A673 (cell line): ENCODE data around the gene GLRX3. TPM values are rescaled to one million over a fixed set of nuclear protein-coding genes. Genes with fewer than 3 reads are reported as not detected.

Experiments used
- BruUV-seq: library from RNA; stranded (reverse); fragments of 400-500 nt; replicated peaks from 2 replicates; lab custom pipeline; 2021; lab: Mats Ljungman, UMichigan
- CTCF ChIA-PET: fragments of 300-600 bp; sonication (Branson Sonifier 250); formaldehyde crosslinking; loops from one replicate; lab custom pipeline; 2022; ENCODE audit warnings: antibody characterized with exemption; lab: Charles Lee
- POLR2A ChIA-PET: fragments of 300-600 bp; sonication (Branson Sonifier 250); formaldehyde crosslinking; loops from one replicate; lab custom pipeline; 2022; ENCODE audit warnings: antibody characterized with exemption; ENCODE audit not compliant: low non-redundant PET; lab: Charles Lee
- DNase-seq: peaks from one replicate; pipeline ENCODE4 v3.0.0-alpha.2; 2015; ENCODE audit warnings: low spot score
- H3K27ac ChIP-seq: fragments of 200-600 bp; sonication (generic); 2 replicates; pipeline ENCODE4 v1.5.1; 2016; ENCODE audit warnings: mixed run types, low read depth, mild to moderate bottlenecking, mixed read lengths, antibody characterized with exemption, low read length; ENCODE audit not compliant: poor library complexity, severe bottlenecking
- H3K27me3 ChIP-seq: fragments of 200-600 bp; sonication (generic); replicated peaks from 2 replicates; pipeline ENCODE4 v1.6.1; 2017; ENCODE audit warnings: mixed run types, low read depth, mild to moderate bottlenecking, mixed read lengths, antibody characterized with exemption, low read length; ENCODE audit not compliant: insufficient read depth, poor library complexity
- H3K36me3 ChIP-seq: fragments of 200-600 bp; sonication (generic); 2 replicates; pipeline ENCODE4 v1.6.1; 2016; ENCODE audit warnings: mixed run types, mild to moderate bottlenecking, mixed read lengths, antibody characterized with exemption, low read length; ENCODE audit not compliant: insufficient read depth, poor library complexity, severe bottlenecking
- H3K4me1 ChIP-seq: fragments of 200-600 bp; sonication (generic); 2 replicates; pipeline ENCODE4 v1.6.1; 2017; ENCODE audit warnings: mixed run types, mild to moderate bottlenecking, mixed read lengths, antibody characterized with exemption, low read length; ENCODE audit not compliant: insufficient read depth, poor library complexity, severe bottlenecking
- H3K4me3 ChIP-seq: fragments of 200-600 bp; sonication (generic); 2 replicates; pipeline ENCODE4 v1.5.1; 2016; ENCODE audit warnings: low read depth, mixed run types, mild to moderate bottlenecking, mixed read lengths, low read length; ENCODE audit not compliant: poor library complexity, severe bottlenecking
- H3K9me3 ChIP-seq: fragments of 200-600 bp; sonication (generic); 2 replicates; pipeline ENCODE4 v1.6.1; 2016; ENCODE audit warnings: mixed run types, low read depth, mild to moderate bottlenecking, mixed read lengths, antibody characterized with exemption, low read length; ENCODE audit not compliant: poor library complexity, severe bottlenecking
- EZH2 ChIP-seq: fragments of 200-600 bp; sonication (generic); IDR thresholded peaks from 2 replicates; pipeline ENCODE4 v1.6.1; 2017; ENCODE audit warnings: borderline replicate concordance, low read depth, mild to moderate bottlenecking, mixed read lengths, antibody characterized with exemption, low read length; ENCODE audit not compliant: poor library complexity, severe bottlenecking
- intact Hi-C: fragments of 100-400 bp; cut with micrococcal nuclease; formaldehyde crosslinking; loops from one replicate; pipeline ENCODE4 v1.10.0; 2022; ENCODE audit not compliant: unreplicated experiment
- total RNA-seq: library from RNA; stranded (reverse); gene quantifications from 2 replicates; pipeline ENCODE4 v1.2.3, GENCODE V29; 2021
- TF ChIP-seq, protein P1 (sequence below): fragments of 300-800, 200-600 bp; sonication (generic); conservative IDR thresholded peaks from 2 replicates; pipeline ENCODE4 v1.5.1; 2017; ENCODE audit warnings: low read depth, mild to moderate bottlenecking, antibody characterized with exemption, low read length, moderate library complexity, mixed read lengths

GLRX3 gene
- total RNA-seq, 1 experiment from 2014 or later = 197 TPM

DNA sequence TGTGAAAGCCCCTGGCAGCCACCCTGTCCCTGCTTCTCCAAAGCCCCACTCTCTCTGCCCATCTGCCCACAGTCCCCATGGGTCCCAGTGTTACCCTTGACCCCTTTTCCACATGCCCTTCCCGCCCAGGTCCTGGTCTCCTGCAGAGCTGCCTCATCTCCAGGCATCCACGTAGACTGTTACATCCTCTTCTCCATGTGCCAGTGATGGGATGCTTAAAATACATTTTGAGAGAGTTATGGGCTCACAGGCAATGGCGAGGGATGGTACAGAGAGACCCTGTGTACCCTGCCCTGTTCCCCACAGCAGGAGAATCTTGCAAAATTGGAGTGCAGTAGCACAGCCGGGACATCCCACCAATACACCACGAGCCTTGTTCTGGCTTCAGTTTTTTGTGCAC lies 56.8 kb downstream of the GLRX3 start:
- no peak for DNase-seq
- Histone ChIP-seq H3K4me1 (no peaks in the 10 kb centered on the region), H3K27ac (no peak overlapping the region), H3K9me3 (no peaks in the 10 kb centered on the region), H3K4me3 (no peak overlapping the region), H3K36me3 (no peaks in the 10 kb centered on the region), H3K27me3 (no peaks in the 10 kb centered on the region)
- intact Hi-C loops = loop anchor here (5.0 kb wide), 1 partner anchor 139 kb away; no protein-coding TSS in a partner anchor
- TF ChIP-seq, protein P1, sequence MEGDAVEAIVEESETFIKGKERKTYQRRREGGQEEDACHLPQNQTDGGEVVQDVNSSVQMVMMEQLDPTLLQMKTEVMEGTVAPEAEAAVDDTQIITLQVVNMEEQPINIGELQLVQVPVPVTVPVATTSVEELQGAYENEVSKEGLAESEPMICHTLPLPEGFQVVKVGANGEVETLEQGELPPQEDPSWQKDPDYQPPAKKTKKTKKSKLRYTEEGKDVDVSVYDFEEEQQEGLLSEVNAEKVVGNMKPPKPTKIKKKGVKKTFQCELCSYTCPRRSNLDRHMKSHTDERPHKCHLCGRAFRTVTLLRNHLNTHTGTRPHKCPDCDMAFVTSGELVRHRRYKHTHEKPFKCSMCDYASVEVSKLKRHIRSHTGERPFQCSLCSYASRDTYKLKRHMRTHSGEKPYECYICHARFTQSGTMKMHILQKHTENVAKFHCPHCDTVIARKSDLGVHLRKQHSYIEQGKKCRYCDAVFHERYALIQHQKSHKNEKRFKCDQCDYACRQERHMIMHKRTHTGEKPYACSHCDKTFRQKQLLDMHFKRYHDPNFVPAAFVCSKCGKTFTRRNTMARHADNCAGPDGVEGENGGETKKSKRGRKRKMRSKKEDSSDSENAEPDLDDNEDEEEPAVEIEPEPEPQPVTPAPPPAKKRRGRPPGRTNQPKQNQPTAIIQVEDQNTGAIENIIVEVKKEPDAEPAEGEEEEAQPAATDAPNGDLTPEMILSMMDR = no peak
- no peak for TF ChIP-seq EZH2
- CTCF ChIA-PET = no interaction called here
- no TSS peak for BruUV-seq
- POLR2A ChIA-PET = no interaction called here

GRCh38 chr10:130193493-130194193 lies 57.5 kb downstream of the GLRX3 start:
- ChIA-PET CTCF (no interaction called here), POLR2A (no interaction called here)
- Histone ChIP-seq H3K36me3 (no peaks in the 10 kb centered on the region), H3K4me3 (no peak overlapping the region), H3K27me3 (no peaks in the 10 kb centered on the region), H3K27ac (no peak overlapping the region), H3K4me1 (no peaks in the 10 kb centered on the region), H3K9me3 (no peaks in the 10 kb centered on the region)
- DNase-seq = no peak
- TF ChIP-seq EZH2 = no peak
- TF ChIP-seq, protein P1 = no peak
- intact Hi-C loops = loop anchor here (5.0 kb wide), 1 partner anchor 139 kb away; no protein-coding TSS in a partner anchor
- no TSS peak for BruUV-seq

GRCh38 chr10:130194194-130194990 lies 58.2 kb downstream of the GLRX3 start:
- intact Hi-C loops = loop anchor here (5.0 kb wide), 1 partner anchor 138 kb away; no protein-coding TSS in a partner anchor
- POLR2A ChIA-PET = no interaction called here

More at GRCh38 chr10:130194194-130194990, 58.2 kb downstream of the GLRX3 start:
- H3K9me3 ChIP-seq = no peaks in the 10 kb centered on the region
- CTCF ChIA-PET = no interaction called here
- no peak overlapping the region for H3K4me3 ChIP-seq
- no peaks in the 10 kb centered on the region for H3K27me3 ChIP-seq
- TF ChIP-seq, protein P1 = no peak
- no peak for TF ChIP-seq EZH2
- H3K27ac ChIP-seq = no peak overlapping the region
- DNase-seq = no peak
- no TSS peak for BruUV-seq
- no peaks in the 10 kb centered on the region for H3K4me1 ChIP-seq
- H3K36me3 ChIP-seq = no peaks in the 10 kb centered on the region
